SK-N-SH (cell line): Measurements from ENCODE around the gene KCNJ9.

Experiments
- EP300 ChIP-seq, 2 experiments: IDR thresholded peaks; 2 replicates each; pipeline versions ENCODE4 v1.4.0 to v1.6.1; 2012; ENCODE audit warnings: borderline replicate concordance in 1 of 2, low read depth in 1 of 2, low read length in 1 of 2
- MXI1 ChIP-seq: IDR thresholded peaks from 2 replicates; pipeline ENCODE4 v1.6.1; 2012; ENCODE audit warnings: mild to moderate bottlenecking, low read depth, low read length, improper control_type of control experiment
- POLR2AphosphoS5 ChIP-seq: IDR thresholded peaks from 2 replicates; pipeline ENCODE4 v1.6.1; 2012; ENCODE audit warnings: low read depth, low read length
- RAD21 ChIP-seq: IDR thresholded peaks from 2 replicates; pipeline ENCODE4 v1.6.1; 2012; ENCODE audit warnings: mild to moderate bottlenecking, low read length
- RFX5 ChIP-seq: IDR thresholded peaks from 2 replicates; pipeline ENCODE4 v1.6.1; 2012; ENCODE audit warnings: mild to moderate bottlenecking, improper control_type of control experiment, low read length
- RXRA ChIP-seq: IDR thresholded peaks from 2 replicates; pipeline ENCODE4 v1.4.0; 2012; ENCODE audit warnings: low read depth, mild to moderate bottlenecking, borderline replicate concordance
- SIN3A ChIP-seq: IDR thresholded peaks from 2 replicates; pipeline ENCODE4 v1.6.1; 2012; ENCODE audit warnings: low read depth, mild to moderate bottlenecking, low read length, moderate library complexity, borderline replicate concordance
- TCF12 ChIP-seq: IDR thresholded peaks from 2 replicates; pipeline ENCODE4 v1.4.0; 2012
- TEAD4 ChIP-seq: IDR thresholded peaks from 2 replicates; pipeline ENCODE4 v1.4.0; 2012; ENCODE audit warnings: mild to moderate bottlenecking, borderline replicate concordance; ENCODE audit not compliant: insufficient read depth
- TF ChIP-seq, protein P1 (sequence below): fragments of 200-600 bp; sonication (generic); IDR thresholded peaks from 2 replicates; pipeline ENCODE4 v1.6.1; 2017; ENCODE audit warnings: antibody characterized with exemption, mild to moderate bottlenecking, moderate library complexity
- TF ChIP-seq, protein P2 (sequence below): IDR thresholded peaks from 2 replicates; pipeline ENCODE4 v1.4.0; 2012; ENCODE audit warnings: low read depth

DNA sequence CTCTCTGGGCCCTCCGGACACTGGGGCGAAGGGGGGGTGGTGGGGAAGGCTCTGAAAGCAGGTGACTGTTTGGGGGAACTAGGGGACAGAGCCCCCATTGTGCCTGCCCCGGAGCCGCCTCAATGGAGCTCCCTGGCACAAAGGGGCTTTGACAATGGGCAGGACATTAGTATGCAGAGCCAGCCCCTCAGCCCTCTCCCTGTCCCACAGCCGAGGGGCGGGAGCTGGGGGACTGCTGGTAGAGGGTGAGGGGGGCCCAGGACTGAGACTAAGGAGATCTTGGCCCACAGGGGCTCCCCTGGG is 19.2 kb upstream of the KCNJ9 start:
- TF ChIP-seq, protein P1, sequence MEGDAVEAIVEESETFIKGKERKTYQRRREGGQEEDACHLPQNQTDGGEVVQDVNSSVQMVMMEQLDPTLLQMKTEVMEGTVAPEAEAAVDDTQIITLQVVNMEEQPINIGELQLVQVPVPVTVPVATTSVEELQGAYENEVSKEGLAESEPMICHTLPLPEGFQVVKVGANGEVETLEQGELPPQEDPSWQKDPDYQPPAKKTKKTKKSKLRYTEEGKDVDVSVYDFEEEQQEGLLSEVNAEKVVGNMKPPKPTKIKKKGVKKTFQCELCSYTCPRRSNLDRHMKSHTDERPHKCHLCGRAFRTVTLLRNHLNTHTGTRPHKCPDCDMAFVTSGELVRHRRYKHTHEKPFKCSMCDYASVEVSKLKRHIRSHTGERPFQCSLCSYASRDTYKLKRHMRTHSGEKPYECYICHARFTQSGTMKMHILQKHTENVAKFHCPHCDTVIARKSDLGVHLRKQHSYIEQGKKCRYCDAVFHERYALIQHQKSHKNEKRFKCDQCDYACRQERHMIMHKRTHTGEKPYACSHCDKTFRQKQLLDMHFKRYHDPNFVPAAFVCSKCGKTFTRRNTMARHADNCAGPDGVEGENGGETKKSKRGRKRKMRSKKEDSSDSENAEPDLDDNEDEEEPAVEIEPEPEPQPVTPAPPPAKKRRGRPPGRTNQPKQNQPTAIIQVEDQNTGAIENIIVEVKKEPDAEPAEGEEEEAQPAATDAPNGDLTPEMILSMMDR: no peak
- no peak for TF ChIP-seq TCF12
- TF ChIP-seq EP300 (IDR thresholded peaks at IDR 0.05; ENCODE audit: borderline replicate concordance in 1 of 2, low read depth in 1 of 2, low read length in 1 of 2): no peak
- TF ChIP-seq, protein P2, sequence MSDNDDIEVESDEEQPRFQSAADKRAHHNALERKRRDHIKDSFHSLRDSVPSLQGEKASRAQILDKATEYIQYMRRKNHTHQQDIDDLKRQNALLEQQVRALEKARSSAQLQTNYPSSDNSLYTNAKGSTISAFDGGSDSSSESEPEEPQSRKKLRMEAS: no peak
- no peak for TF ChIP-seq SIN3A
- no peak for TF ChIP-seq MXI1
- no peak for TF ChIP-seq RXRA
- no peak for TF ChIP-seq TEAD4
- TF ChIP-seq RFX5: no peak
- no peak for TF ChIP-seq RAD21
- no peak for TF ChIP-seq POLR2AphosphoS5
